GM23248 (cell line): Measurements from ENCODE around the gene ABR.

Source experiments
- EZH2 ChIP-seq: fragments of 200-600 bp; sonication (generic); IDR thresholded peaks from 2 replicates; pipeline ENCODE4 v1.6.1; 2018; ENCODE audit warnings: antibody characterized with exemption, mild to moderate bottlenecking; ENCODE audit not compliant: insufficient read depth, poor library complexity, severe bottlenecking
- EZH2phosphoT487 ChIP-seq: fragments of 200-600 bp; sonication (generic); IDR thresholded peaks from 2 replicates; pipeline ENCODE4 v1.6.1; 2018; ENCODE audit warnings: antibody characterized with exemption, moderate library complexity, mild to moderate bottlenecking, low read depth; ENCODE audit not compliant: insufficient read depth

DNA sequence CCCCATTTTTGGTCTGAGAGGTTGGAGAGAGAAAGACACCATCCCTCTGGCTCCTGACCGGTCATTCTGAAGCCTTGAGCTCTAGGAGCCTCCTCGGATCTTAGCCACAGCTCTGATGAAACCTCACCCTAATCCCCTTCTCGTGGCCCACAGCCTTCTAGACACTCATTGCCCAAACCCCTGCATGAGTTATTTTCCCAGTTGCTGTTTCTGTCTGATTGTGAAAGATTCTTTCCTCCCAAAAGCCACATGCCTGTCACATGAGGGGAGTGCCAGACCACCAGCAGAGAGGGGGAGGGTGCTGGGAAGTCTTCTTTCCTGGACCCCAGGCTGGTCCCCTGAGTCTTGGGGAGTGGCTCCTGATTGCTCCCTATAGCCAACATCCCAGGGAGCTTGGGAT, 17.6 kb upstream of the ABR start:
- no peak for TF ChIP-seq EZH2
- TF ChIP-seq EZH2phosphoT487: no peak
